CD14-positive monocyte (primary cell): Measurements from ENCODE around the gene PSMG1. TPM values are rescaled to one million over a fixed set of nuclear protein-coding genes. Genes with fewer than 3 reads are reported as not detected.

Source experiments
- DNase-seq, 3 donors: peaks; one replicate each; pipeline ENCODE4 v3.0.0-alpha.2; 2011 to 2022
- H2AFZ ChIP-seq: 2 replicates; pipeline ENCODE4 v1.6.0; 2012; ENCODE audit warnings: mild to moderate bottlenecking, low read depth, low read length, inconsistent platforms; ENCODE audit not compliant: insufficient read depth, poor library complexity, severe bottlenecking
- H3K27ac ChIP-seq, 2 donors: 1 replicate in 1 of 2; 2 replicates in 1 of 2; pipeline ENCODE4 v1.5.1; 2012 to 2013; ENCODE audit warnings: low read length in 2 of 2, control low read depth in 1 of 2, inconsistent platforms in 1 of 2, low read depth in 1 of 2, mild to moderate bottlenecking in 1 of 2
- H3K27me3 ChIP-seq, 2 donors: one replicate each; pipeline versions ENCODE4 v1.6.0 to v1.6.1; 2011 to 2013; ENCODE audit warnings: low read length in 2 of 2; ENCODE audit not compliant: control insufficient read depth in 2 of 2, insufficient read depth in 2 of 2
- H3K36me3 ChIP-seq, 2 donors: replicated peaks in 1 of 2; 1 replicate in 1 of 2; 2 replicates in 1 of 2; pipeline versions ENCODE4 v1.5.1 to v1.6.1; 2012 to 2013; ENCODE audit warnings: low read length in 2 of 2, control low read depth in 1 of 2, inconsistent platforms in 1 of 2, mild to moderate bottlenecking in 1 of 2; ENCODE audit not compliant: insufficient read depth in 2 of 2, control insufficient read depth in 1 of 2
- H3K4me1 ChIP-seq, 2 donors: 1 replicate in 1 of 2; 2 replicates in 1 of 2; pipeline versions ENCODE4 v1.5.1 to v1.6.1; 2012 to 2013; ENCODE audit warnings: low read length in 2 of 2, control low read depth in 1 of 2, inconsistent platforms in 1 of 2, mild to moderate bottlenecking in 1 of 2, moderate library complexity in 1 of 2; ENCODE audit not compliant: insufficient read depth in 2 of 2, control insufficient read depth in 1 of 2
- H3K4me2 ChIP-seq: replicated peaks from 2 replicates; pipeline ENCODE3; 2012; ENCODE audit warnings: low read length, moderate library complexity, mild to moderate bottlenecking; ENCODE audit not compliant: poor library complexity, severe bottlenecking; ENCODE audit errors: extremely low read depth
- H3K4me3 ChIP-seq, 3 experiments: fragments of 200-600 bp in 1 of 3; sonication (generic) in 1 of 3; replicated peaks in 1 of 3; 1 replicate in 2 of 3; 2 replicates in 1 of 3; pipeline ENCODE4 v1.5.1; 2011 to 2013; ENCODE audit warnings: low read length in 3 of 3, mild to moderate bottlenecking in 3 of 3, control low read depth in 2 of 3, low read depth in 2 of 3, inconsistent platforms in 1 of 3, moderate library complexity in 1 of 3
- H3K79me2 ChIP-seq: 2 replicates; pipeline ENCODE4 v1.6.0; 2012; ENCODE audit warnings: mild to moderate bottlenecking, control low read depth, inconsistent platforms, low read length, moderate library complexity; ENCODE audit not compliant: insufficient read depth
- H3K9ac ChIP-seq: 2 replicates; pipeline ENCODE4 v1.6.0; 2017; ENCODE audit warnings: low read length, mild to moderate bottlenecking; ENCODE audit not compliant: insufficient read depth, poor library complexity, severe bottlenecking
- H3K9me3 ChIP-seq, 2 donors: replicated peaks in 1 of 2; 1 replicate in 1 of 2; 2 replicates in 1 of 2; pipeline versions ENCODE4 v1.5.1 to v1.6.1; 2012 to 2013; ENCODE audit warnings: low read length in 2 of 2, control low read depth in 1 of 2; ENCODE audit not compliant: control insufficient read depth in 1 of 2, insufficient read depth in 1 of 2
- H4K20me1 ChIP-seq: 2 replicates; pipeline ENCODE4 v1.6.0; 2012; ENCODE audit warnings: mild to moderate bottlenecking, low read length, control low read depth, moderate library complexity; ENCODE audit not compliant: insufficient read depth
- H3K27ac Mint-ChIP-seq, 7 donors: one replicate each; pipeline ENCODE4 v1.8.0; 2020; ENCODE audit warnings: mild to moderate bottlenecking in 7 of 7, mixed read lengths in 7 of 7, moderate library complexity in 6 of 7, inconsistent platforms in 2 of 7
- H3K27me3 Mint-ChIP-seq, 3 donors: one replicate each; pipeline ENCODE4 v1.8.0; 2021 to 2022; ENCODE audit warnings: low read depth in 3 of 3, mild to moderate bottlenecking in 3 of 3, mixed read lengths in 3 of 3, moderate library complexity in 3 of 3, inconsistent platforms in 1 of 3
- H3K36me3 Mint-ChIP-seq, 2 donors: one replicate each; pipeline ENCODE4 v1.8.0; 2020; ENCODE audit warnings: mixed read lengths in 2 of 2, inconsistent platforms in 1 of 2, mild to moderate bottlenecking in 1 of 2
- H3K4me1 Mint-ChIP-seq: one replicate; pipeline ENCODE4 v1.8.0; 2020; ENCODE audit warnings: mild to moderate bottlenecking, mixed read lengths
- H3K4me3 Mint-ChIP-seq, 2 donors: one replicate each; pipeline ENCODE4 v1.8.0; 2020; ENCODE audit warnings: mild to moderate bottlenecking in 2 of 2, mixed read lengths in 2 of 2, moderate library complexity in 1 of 2
- H3K9me3 Mint-ChIP-seq, 7 donors: one replicate each; pipeline ENCODE4 v1.8.0; 2020 to 2022; ENCODE audit warnings: mixed read lengths in 7 of 7, mild to moderate bottlenecking in 6 of 7, moderate library complexity in 6 of 7, inconsistent platforms in 2 of 7
- CTCF ChIP-seq: fragments of 200-600 bp; IDR thresholded peaks from one replicate; pipeline ENCODE4 v1.8.0; 2022; ENCODE audit warnings: antibody characterized with exemption, mild to moderate bottlenecking
- WGBS: methylation state at CpG from one replicate; pipeline ENCODE4 v1.1.5; 2013; ENCODE audit warnings: missing lambda C conversion rate; ENCODE audit not compliant: insufficient coverage; 5-methylcytosine and 5-hydroxymethylcytosine counted together
- intact Hi-C, 2 donors: fragments of 100-400 bp; cut with micrococcal nuclease; formaldehyde crosslinking; loops; one replicate each; pipeline versions ENCODE4 v1.15.0 to v1.15.1; 2023
- polyA plus RNA-seq, 3 donors: library from polyadenylated mRNA; depleted of rRNA in 1 of 3; unstranded in 2 of 3; stranded (reverse) in 1 of 3; fragments of 300-500 nt in 2 of 3; fragments of >200 nt in 1 of 3; fragmentation: Illumina TruSeq in 2 of 3; gene quantifications; 1 replicate in 2 of 3; 2 replicates in 1 of 3; pipeline ENCODE4 v1.2.3, GENCODE V29; 2012 to 2021

PSMG1 gene
- polyA plus RNA-seq, 3 donors = 8.5 to 29.2 (median 26.2) TPM

- H3K36me3 Mint-ChIP-seq = peaks cover 32 to 44% of the 10 kb centered on the region in 2 donors
- H3K27ac Mint-ChIP-seq = no peak overlapping the region
- intact Hi-C loops = no loop called here
- Histone ChIP-seq H3K9me3 (peaks cover 3% of the 10 kb centered on the region in 2 donors), H3K9ac (no peak overlapping the region), H3K4me2 (no peak overlapping the region), H3K27me3 (no peaks in the 10 kb centered on the region), H3K4me1 (no peaks in the 10 kb centered on the region), H2AFZ (no peak overlapping the region), H3K36me3 (peaks cover 6 to 32% of the 10 kb centered on the region in 2 donors), H3K79me2 (no peaks in the 10 kb centered on the region), H4K20me1 (no peaks in the 10 kb centered on the region), H3K4me3 (no peak overlapping the region), H3K27ac (no peak overlapping the region)
- 100% methylated on average over 4 of the region's 5 CpGs for WGBS
- H3K4me3 Mint-ChIP-seq = no peak overlapping the region
- H3K27me3 Mint-ChIP-seq = peaks cover 0 to 4% (median 3%) of the 10 kb centered on the region in 3 donors
- H3K9me3 Mint-ChIP-seq = peaks cover 3 to 6% (median 3%) of the 10 kb centered on the region in 7 donors
- TF ChIP-seq CTCF = no peak
- H3K4me1 Mint-ChIP-seq = peaks cover 6% of the 10 kb centered on the region
- no peak for DNase-seq
Observed at GRCh38 chr21:39169906-39170305, 13.3 kb downstream of the PSMG1 start.

GRCh38 chr21:39168800-39169199 lies 14.5 kb downstream of the PSMG1 start:
- Histone ChIP-seq H3K9ac (no peak overlapping the region), H3K4me2 (no peak overlapping the region), H4K20me1 (no peaks in the 10 kb centered on the region), H2AFZ (no peak overlapping the region), H3K4me1 (no peaks in the 10 kb centered on the region), H3K27me3 (no peaks in the 10 kb centered on the region), H3K27ac (no peak overlapping the region), H3K79me2 (no peaks in the 10 kb centered on the region), H3K36me3 (peaks cover 6 to 28% of the 10 kb centered on the region in 2 donors), H3K9me3 (peaks cover 11 to 14% of the 10 kb centered on the region in 2 donors), H3K4me3 (no peak overlapping the region)
- Mint-ChIP-seq H3K4me1 (peaks cover 5% of the 10 kb centered on the region), H3K4me3 (no peak overlapping the region), H3K9me3 (peaks cover 9 to 16% (median 14%) of the 10 kb centered on the region in 7 donors), H3K36me3 (peaks cover 24 to 38% of the 10 kb centered on the region in 2 donors), H3K27ac (no peak overlapping the region), H3K27me3 (peaks cover 0 to 4% (median 3%) of the 10 kb centered on the region in 3 donors)
- intact Hi-C loops = no loop called here
- no peak for DNase-seq
- no CpG with 5 or more reads among the region's 2 CpGs for WGBS
- TF ChIP-seq CTCF = no peak
